NB4 (cell line): ENCODE measurements around the gene PPIL6.

ENCODE experiments used
- CTCF ChIP-seq: IDR thresholded peaks from one replicate; pipeline ENCODE4 v1.5.1; 2012; ENCODE audit warnings: low read depth, low read length
- MAX ChIP-seq: IDR thresholded peaks from 2 replicates; pipeline ENCODE4 v1.6.1; 2011; ENCODE audit warnings: low read depth, low read length
- MYC ChIP-seq: IDR thresholded peaks from 2 replicates; pipeline ENCODE4 v1.6.1; 2011; ENCODE audit warnings: low read depth, low read length
- POLR2A ChIP-seq: IDR thresholded peaks from 2 replicates; pipeline ENCODE4 v1.6.1; 2011; ENCODE audit warnings: mild to moderate bottlenecking; ENCODE audit not compliant: insufficient read length; ENCODE audit errors: extremely low read depth

- no peak for TF ChIP-seq CTCF
- TF ChIP-seq POLR2A, result no peak
- TF ChIP-seq MYC, result no peak
- no peak for TF ChIP-seq MAX
These were observed 66.7 kb downstream of the PPIL6 start for GRCh38 chr6:109373762-109374161.
